K562 (cell line): Measurements from ENCODE around the gene IMMP2L. TPM values are rescaled to one million over a fixed set of nuclear protein-coding genes. Genes with fewer than 3 reads are reported as not detected.

Experiments
- ATAC-seq: fragments of 200-7000 bp; cut with Tn5 transposase; 3 replicates; pipeline ENCODE4 v1.9.1; 2020; ENCODE audit warnings: moderate library complexity
- BruUV-seq: library from RNA; stranded (reverse); fragments of 400-500 nt; replicated peaks from 2 replicates; lab custom pipeline; 2021; lab: Mats Ljungman, UMichigan
- CTCF ChIA-PET: fragments of 300-600 bp; formaldehyde crosslinking; extraction: SDS; loops from one replicate; lab custom pipeline; 2021; ENCODE audit warnings: low intra/inter-chr PET ratio; lab: Yijun Ruan, JAX
- POLR2A ChIA-PET: fragments of 300-600, 350-650 bp; sonication (Branson Sonifier 250); formaldehyde crosslinking; extraction: SDS; loops from one replicate; lab custom pipeline; 2021; ENCODE audit warnings: antibody characterized with exemption, inconsistent platforms; lab: Yijun Ruan, JAX
- DNase-seq, 4 experiments: peaks; one replicate each; pipeline versions ENCODE4 v3.0.0 to v3.0.0-alpha.2; 2011 to 2018; ENCODE audit warnings: low spot score in 3 of 4, mixed read lengths in 3 of 4; ENCODE audit errors: extremely low read depth in 1 of 4
- FAIRE-seq: peaks from 2 replicates; lab custom pipeline; 2011; peaks lifted over from hg19 to GRCh38; lab: Jason Lieb, UNC
- H2AFZ ChIP-seq: 2 replicates; pipeline ENCODE4 v1.6.0; 2011; ENCODE audit warnings: low read depth, low read length, control low read depth, inconsistent platforms
- H3K27ac ChIP-seq: fragments of 200-600 bp; 3 replicates; pipeline ENCODE4 v1.8.0; 2011; ENCODE audit warnings: low read depth, mild to moderate bottlenecking, control low read depth, inconsistent platforms, low read length, moderate library complexity, mixed read lengths; ENCODE audit errors: extremely low read depth
- H3K27me3 ChIP-seq, 2 experiments: fragments of 300-600 bp in 1 of 2; 2 replicates in 1 of 2; 3 replicates in 1 of 2; pipeline versions ENCODE4 v1.6.0 to v1.8.0; 2011; ENCODE audit warnings: inconsistent platforms in 2 of 2, low read length in 2 of 2, mild to moderate bottlenecking in 1 of 2, mixed read lengths in 1 of 2, moderate library complexity in 1 of 2; ENCODE audit not compliant: control insufficient read depth in 2 of 2, insufficient read depth in 2 of 2
- H3K36me3 ChIP-seq: fragments of 300-600 bp; 3 replicates; pipeline ENCODE4 v1.8.0; 2011; ENCODE audit warnings: mild to moderate bottlenecking, low read length, inconsistent platforms; ENCODE audit not compliant: control insufficient read depth, insufficient read depth
- H3K4me1 ChIP-seq, 2 experiments: fragments of 200-600 bp in 1 of 2; replicated peaks in 1 of 2; 2 replicates in 1 of 2; 3 replicates in 1 of 2; pipeline versions ENCODE4 v1.5.1 to v1.8.0; 2011; ENCODE audit warnings: inconsistent platforms in 2 of 2, low read length in 2 of 2, mild to moderate bottlenecking in 1 of 2, mixed read lengths in 1 of 2, moderate library complexity in 1 of 2; ENCODE audit not compliant: control insufficient read depth in 2 of 2, insufficient read depth in 2 of 2
- H3K4me2 ChIP-seq: 2 replicates; pipeline ENCODE4 v1.6.1; 2011; ENCODE audit warnings: low read length, control low read depth, inconsistent platforms, mixed read lengths; ENCODE audit not compliant: insufficient read depth
- H3K4me3 ChIP-seq: fragments of 200-600 bp; sonication (generic), shearing (Covaris generic); 2 replicates; pipeline ENCODE4 v1.5.1; 2016; ENCODE audit warnings: control low read depth, inconsistent platforms
- H3K79me2 ChIP-seq: fragments of 200-600 bp; 3 replicates; pipeline ENCODE4 v1.8.0; 2011; ENCODE audit warnings: low read length, inconsistent platforms; ENCODE audit not compliant: control insufficient read depth, insufficient read depth
- H3K9ac ChIP-seq, 2 experiments: 2 replicates each; pipeline versions ENCODE4 v1.6.0 to v1.6.1; 2011; ENCODE audit warnings: low read depth in 2 of 2, low read length in 2 of 2, control low read depth in 1 of 2, inconsistent platforms in 1 of 2, mild to moderate bottlenecking in 1 of 2, mixed read lengths in 1 of 2; ENCODE audit not compliant: insufficient read depth in 1 of 2
- H3K9me1 ChIP-seq: one replicate; pipeline ENCODE4 v1.6.0; 2011; ENCODE audit warnings: inconsistent platforms, mild to moderate bottlenecking, low read length, moderate library complexity; ENCODE audit not compliant: control insufficient read depth, insufficient read depth
- H3K9me3 ChIP-seq: replicated peaks from 2 replicates; pipeline ENCODE4 v1.5.1; 2011; ENCODE audit warnings: low read depth, low read length, inconsistent platforms; ENCODE audit not compliant: control insufficient read depth, insufficient read depth
- H4K20me1 ChIP-seq: replicated peaks from 2 replicates; pipeline ENCODE4 v1.6.1; 2011; ENCODE audit warnings: low read length, inconsistent platforms, mixed read lengths; ENCODE audit not compliant: control insufficient read depth, insufficient read depth
- E2F3 ChIP-seq: fragments of 250-450 bp; sonication (Bioruptor Pico); IDR thresholded peaks from 2 replicates; pipeline ENCODE4 v1.4.0; 2020; ENCODE audit warnings: mild to moderate bottlenecking
- ETV6 ChIP-seq, 3 experiments: fragments of 150-350 bp in 1 of 3; sonication (generic) in 1 of 3; formaldehyde crosslinking in 1 of 3; IDR thresholded peaks; 2 replicates each; pipeline versions ENCODE4 v1.6.1 to v1.8.0; 2014 to 2022; ENCODE audit warnings: borderline replicate concordance in 2 of 3, low read depth in 2 of 3, antibody characterized with exemption in 1 of 3, low read length in 1 of 3, mild to moderate bottlenecking in 1 of 3, missing genetic modification reagents in 1 of 3
- GTF2E2 ChIP-seq: fragments of 200-800 bp; sonication (Bioruptor generic); IDR thresholded peaks from 2 replicates; pipeline ENCODE4 v1.6.1; 2016; ENCODE audit warnings: missing genetic modification characterization, missing compliant biosample characterization
- HNRNPK ChIP-seq: fragments of 200-400 bp; formaldehyde crosslinking; IDR thresholded peaks from one replicate; pipeline ENCODE4 v1.6.1; 2018; ENCODE audit warnings: mild to moderate bottlenecking, low read depth, low read length; ENCODE audit not compliant: poor library complexity, severe bottlenecking
- MAX ChIP-seq: sonication (generic); formaldehyde crosslinking; IDR thresholded peaks from 2 replicates; pipeline ENCODE4 v1.9.0; 2022; ENCODE audit warnings: mild to moderate bottlenecking, missing genetic modification reagents
- NR2F6 ChIP-seq: fragments of 450-650 bp; formaldehyde crosslinking; IDR thresholded peaks from 2 replicates; pipeline ENCODE4 v1.4.0; 2020; ENCODE audit warnings: mild to moderate bottlenecking
- NUFIP1 ChIP-seq: fragments of 450-650 bp; IDR thresholded peaks from 2 replicates; pipeline ENCODE4 v1.6.1; 2018; ENCODE audit not compliant: partially characterized antibody
- PML ChIP-seq: IDR thresholded peaks from 2 replicates; pipeline ENCODE4 v1.6.1; 2012; ENCODE audit warnings: low read length, inconsistent platforms
- POLR2G ChIP-seq: fragments of 200-400 bp; formaldehyde crosslinking; IDR thresholded peaks from 2 replicates; pipeline ENCODE4 v1.6.1; 2017; ENCODE audit warnings: low read depth, mild to moderate bottlenecking, antibody characterized with exemption, low read length, moderate library complexity
- RFX1 ChIP-seq: fragments of 450-650 bp; IDR thresholded peaks from 2 replicates; pipeline ENCODE4 v1.6.1; 2016; ENCODE audit warnings: mild to moderate bottlenecking, moderate library complexity
- SOX6 ChIP-seq: fragments of 450-650 bp; IDR thresholded peaks from 2 replicates; pipeline ENCODE4 v1.6.1; 2014; ENCODE audit warnings: mild to moderate bottlenecking
- SRSF9 ChIP-seq: fragments of 200-400 bp; formaldehyde crosslinking; IDR thresholded peaks from 2 replicates; pipeline ENCODE4 v1.6.1; 2017; ENCODE audit warnings: low read depth, low read length, borderline replicate concordance
- TCF7 ChIP-seq: sonication (generic); IDR thresholded peaks from 2 replicates; pipeline ENCODE4 v1.6.1; 2016; ENCODE audit warnings: antibody characterized with exemption, borderline replicate concordance
- ZKSCAN1 ChIP-seq: fragments of 150-350 bp; IDR thresholded peaks from 2 replicates; pipeline ENCODE4 v1.6.1; 2016; ENCODE audit warnings: low read depth, low read length
- ZNF436 ChIP-seq: fragments of 250-450, 450-650 bp; sonication (Bioruptor Pico); formaldehyde crosslinking; IDR thresholded peaks from 2 replicates; pipeline ENCODE4 v1.7.0; 2020; ENCODE audit warnings: mild to moderate bottlenecking
- ZNF511 ChIP-seq: sonication (generic); formaldehyde crosslinking; IDR thresholded peaks from 2 replicates; pipeline ENCODE4 v1.8.0; 2022; ENCODE audit warnings: mild to moderate bottlenecking, missing genetic modification reagents
- ZNF766 ChIP-seq: fragments of 200-800 bp; sonication (Bioruptor generic); conservative IDR thresholded peaks from 2 replicates; pipeline ENCODE4 v1.6.1; 2016; ENCODE audit warnings: missing genetic modification characterization, missing compliant biosample characterization
- WGBS: fragments of 100-300 bp; shearing (Covaris generic); methylation state at CpG from one replicate; pipeline ENCODE4 v1.1.6; 2016; ENCODE audit warnings: low coverage, mixed read lengths; ENCODE audit not compliant: insufficient coverage; ENCODE audit errors: missing lambda C conversion rate; 5-methylcytosine and 5-hydroxymethylcytosine counted together
- in situ Hi-C: fragments of 300-500 bp; cut with MboI; formaldehyde crosslinking; loops from 4 replicates; pipeline ENCODE4 v1.15.0; 2018; ENCODE audit warnings: inconsistent platforms, mixed read lengths
- intact Hi-C: fragments of 100-400 bp; cut with micrococcal nuclease; formaldehyde crosslinking; loops from 2 replicates; pipeline ENCODE4 v1.14.2; 2022
- polyA plus RNA-seq, 8 experiments: library from polyadenylated mRNA; depleted of rRNA in 4 of 8; stranded (reverse) in 5 of 8; unstranded in 3 of 8; fragments of >200 nt; fragmentation: Nextera tagmentation in 2 of 8; fragmentation: Illumina TruSeq in 1 of 8; extraction: Ambion mirVana in 2 of 8; extraction: Trizol in 1 of 8; gene quantifications; 2 replicates each; pipeline versions ENCODE4 v1.2.1 to v1.2.3, GENCODE V29; 2011 to 2014; ENCODE audit warnings: inconsistent platforms in 1 of 8, missing spikeins in 1 of 8
- total RNA-seq, 7 experiments: library from RNA; depleted of rRNA in 6 of 7; stranded (reverse); fragments of >200 nt in 6 of 7; fragmentation: Illumina TruSeq in 2 of 7; extraction: Trizol in 2 of 7; gene quantifications; 2 replicates each; pipeline versions ENCODE4 v1.2.1 to v1.2.3, GENCODE V29; 2011 to 2021; ENCODE audit warnings: low replicate concordance in 1 of 7

IMMP2L gene
- total and polyA plus RNA-seq, 9 of the 15 experiments (the other 6 are each of a cell fraction or from before 2014, with no cell fraction given) = 29.7 to 116 (median 53.0) TPM

GRCh38 chr7:111112439-111112838, 449.9 kb downstream of the IMMP2L start:
- H3K9me1 ChIP-seq = no peaks in the 10 kb centered on the region
- TF ChIP-seq POLR2G (no peak), E2F3 (CRISPR knock-in tag) (no peak), NUFIP1 (no peak), TCF7 (no peak), ETV6 (IDR thresholded peaks at IDR 0.05; ENCODE audit: borderline replicate concordance in 1 of 2, low read depth in 2 of 2, low read length in 1 of 2) (no peak), ETV6 (CRISPR knock-in tag; IDR thresholded peaks at IDR 0.05; ENCODE audit: borderline replicate concordance) (no peak), ZKSCAN1 (no peak), SRSF9 (no peak), PML (no peak), RFX1 (no peak), SOX6 (no peak), ZNF511 (CRISPR knock-in tag) (no peak), ZNF436 (no peak), HNRNPK (no peak), ZNF766 (no peak), NR2F6 (CRISPR knock-in tag) (no peak), GTF2E2 (tag) (no peak), MAX (no peak)
- DNase-seq = no peak
- no peak overlapping the region for H3K4me2 ChIP-seq
- no peak for ATAC-seq
- in situ Hi-C loops = no loop called here
- no peaks in the 10 kb centered on the region for H3K79me2 ChIP-seq
- H3K4me3 ChIP-seq = no peak overlapping the region
- H3K9me3 ChIP-seq = no peaks in the 10 kb centered on the region
- no peaks in the 10 kb centered on the region for H3K27me3 ChIP-seq
- WGBS = 84% methylated on average over 2 of the region's 2 CpGs
- BruUV-seq = no TSS peak
- H3K4me1 ChIP-seq = no peaks in the 10 kb centered on the region
- no peaks in the 10 kb centered on the region for H4K20me1 ChIP-seq
- CTCF ChIA-PET = no interaction called here
- H2AFZ ChIP-seq = no peak overlapping the region
- FAIRE-seq = no peak
- POLR2A ChIA-PET = interaction anchor here (0.7 kb wide), 1 partner anchor 18 kb away, joined by 3 read pairs; no protein-coding TSS in a partner anchor
- no peaks in the 10 kb centered on the region for H3K36me3 ChIP-seq
- no peak overlapping the region for H3K27ac ChIP-seq
- intact Hi-C loops = no loop called here
- H3K9ac ChIP-seq = no peak overlapping the region
